ENCODE measurements around the gene SPRTN.
"Not testable (repeated sequence)": the region's sequence is repeated elsewhere in the genome, so short reads cannot be mapped to it uniquely, and the experiment has no call there.

SPRTN gene

GRCh38 chr1:231335663-231336602 lies 2.2 kb upstream of the SPRTN start:
- no peak for DNase-seq

- DNase-seq, result no peak
Measured at GRCh38 chr1:231337043-231337471, 1.0 kb upstream of the SPRTN start.

DNA sequence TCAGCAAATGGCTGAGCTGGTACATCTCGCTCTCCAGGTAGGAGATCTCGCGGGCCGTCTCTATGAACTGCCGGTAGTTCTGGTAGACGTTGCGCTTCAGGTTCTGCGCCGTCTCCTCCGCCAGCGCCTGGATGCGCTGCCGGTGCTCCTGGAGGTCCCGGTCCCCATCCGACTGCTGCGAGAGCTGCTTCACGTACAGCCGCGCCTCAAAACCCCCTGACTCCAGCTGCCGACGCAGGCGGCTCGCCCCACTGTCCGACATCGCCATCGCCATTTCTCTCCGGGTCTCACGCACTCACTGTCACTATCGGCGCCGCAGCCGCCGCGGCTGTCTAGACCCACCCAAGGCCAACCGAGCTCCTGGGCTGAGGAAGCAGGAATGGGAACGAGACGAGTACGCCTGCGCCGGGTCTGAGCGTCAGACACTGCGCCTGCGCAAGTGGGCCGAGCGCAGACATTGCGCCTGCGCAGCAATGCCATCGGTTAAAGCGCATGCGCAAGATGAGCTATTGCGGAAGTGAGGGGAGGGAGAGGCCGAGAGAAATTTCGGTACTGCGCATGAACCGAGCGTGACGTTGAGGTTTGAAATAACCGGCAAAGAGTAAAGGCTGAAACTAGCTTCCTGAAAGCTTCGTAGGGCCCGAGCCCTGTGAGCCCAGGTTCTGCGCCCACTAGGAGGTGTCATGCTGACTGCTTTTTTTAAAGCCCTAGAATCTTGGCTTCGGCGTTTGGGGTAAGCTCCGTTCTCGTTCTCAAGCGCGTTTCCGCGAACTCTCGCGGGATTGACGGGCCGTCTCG lies 422 bp upstream of the SPRTN start, which contains the start of gene EXOC8:
TSS of gene EXOC8 (minus strand) at position 381 of the 798 bp plus-strand sequence. CDS start at position 274, 107 bp downstream.
- peak; percentile 99 for DNase-seq

DNA sequence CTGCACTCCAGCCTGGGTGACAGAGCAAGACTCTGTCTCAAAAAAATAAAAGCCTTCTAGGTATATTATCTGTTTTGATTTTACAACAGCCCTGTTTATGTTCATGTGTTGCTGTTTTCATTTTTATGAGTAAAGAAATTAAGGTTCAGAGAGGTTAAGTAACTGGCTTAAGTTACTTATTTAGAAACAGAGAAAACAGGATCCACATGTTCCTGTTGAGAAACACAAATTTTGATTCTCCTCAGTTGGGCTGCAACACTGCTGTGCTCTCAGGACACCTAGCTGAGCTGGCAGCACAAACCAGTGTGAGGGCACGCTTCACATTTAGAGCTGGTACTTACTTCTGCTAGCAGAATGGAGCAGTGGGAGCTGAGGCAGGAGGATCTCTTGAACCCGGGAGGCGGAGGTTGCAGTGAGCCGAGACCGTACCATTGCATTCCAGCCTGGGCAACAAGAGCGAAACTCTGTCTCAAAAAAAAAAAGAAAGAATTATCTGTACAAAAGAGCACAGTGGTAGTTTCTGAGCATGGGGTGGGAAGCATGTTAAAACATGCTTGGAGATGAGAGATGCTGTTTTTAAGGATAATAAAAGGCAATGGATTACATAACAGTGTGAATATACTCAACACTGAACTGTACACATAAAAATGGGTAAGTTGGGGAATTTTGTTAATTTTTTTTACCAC lies 2.4 kb downstream of the SPRTN start:
- no peak for DNase-seq

DNA sequence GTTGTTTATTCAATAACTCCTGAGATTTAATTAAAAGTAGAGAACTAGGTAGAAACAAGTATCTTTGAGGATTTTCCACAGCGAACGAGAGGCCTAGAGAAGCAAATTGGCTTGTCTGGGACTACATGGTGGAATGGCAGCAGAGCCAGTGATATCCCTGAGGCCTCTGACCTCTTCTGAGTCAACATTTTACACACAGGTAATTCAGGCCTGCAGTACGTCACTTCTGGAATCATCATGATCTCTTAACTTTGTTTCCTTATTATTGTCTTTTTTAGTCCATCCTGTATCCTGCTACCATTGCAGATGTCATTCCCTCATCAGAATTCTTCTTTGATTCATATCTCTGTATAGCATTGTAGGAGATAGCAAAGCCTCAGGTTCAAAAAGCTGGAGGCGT lies 9.9 kb downstream of the SPRTN start:
- DNase-seq, result no peak

GRCh38 chr1:231348442-231348841 lies 10.3 kb downstream of the SPRTN start:
- no peak for DNase-seq

GRCh38 chr1:231348856-231349255 lies 10.8 kb downstream of the SPRTN start:
- DNase-seq, result not testable (repeated sequence)

GRCh38 chr1:231351816-231352215 lies 13.7 kb downstream of the SPRTN start:
- DNase-seq, result no peak

DNA sequence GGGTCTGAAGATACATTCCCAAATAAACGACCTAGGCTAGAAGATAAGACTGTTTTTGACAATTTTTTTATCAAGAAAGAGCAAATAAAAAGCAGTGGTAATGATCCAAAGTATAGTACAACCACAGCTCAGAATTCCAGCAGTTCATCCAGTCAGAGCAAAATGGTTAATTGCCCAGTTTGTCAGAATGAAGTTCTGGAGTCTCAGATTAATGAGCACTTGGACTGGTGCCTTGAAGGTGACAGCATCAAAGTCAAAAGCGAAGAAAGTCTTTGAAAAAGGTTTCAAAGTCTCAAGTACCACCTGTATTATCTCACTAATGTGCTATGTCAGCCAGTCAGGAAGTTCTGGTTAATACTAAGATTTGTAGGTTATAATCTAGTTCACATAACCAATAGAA lies 15.0 kb downstream of the SPRTN start:
- DNase-seq, result no peak

- no peak for DNase-seq
Measured at GRCh38 chr1:231354330-231355020, 16.4 kb downstream of the SPRTN start.

DNA sequence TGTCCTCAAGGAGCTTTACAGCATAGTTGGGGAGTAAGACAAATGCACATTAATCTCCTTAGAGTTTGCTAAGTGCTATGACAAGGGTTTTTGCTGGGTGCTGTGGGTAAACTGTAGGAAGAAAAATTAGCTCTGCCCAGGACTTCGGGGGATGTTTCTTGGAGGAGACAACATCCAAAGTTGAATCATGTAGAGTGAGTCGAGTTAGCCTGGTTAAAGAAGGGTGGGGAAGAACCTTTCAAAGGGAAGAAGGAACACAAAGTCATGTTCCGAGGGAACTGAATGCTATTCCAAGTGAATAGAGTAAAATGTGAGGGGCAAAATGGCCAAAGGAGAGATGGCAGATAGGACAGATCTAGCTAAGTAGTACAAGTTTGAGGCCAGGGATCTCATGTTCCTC lies 17.1 kb downstream of the SPRTN start:
- DNase-seq, result no peak

GRCh38 chr1:231357187-231357772 lies 19.2 kb downstream of the SPRTN start:
- DNase-seq, result no peak

DNA sequence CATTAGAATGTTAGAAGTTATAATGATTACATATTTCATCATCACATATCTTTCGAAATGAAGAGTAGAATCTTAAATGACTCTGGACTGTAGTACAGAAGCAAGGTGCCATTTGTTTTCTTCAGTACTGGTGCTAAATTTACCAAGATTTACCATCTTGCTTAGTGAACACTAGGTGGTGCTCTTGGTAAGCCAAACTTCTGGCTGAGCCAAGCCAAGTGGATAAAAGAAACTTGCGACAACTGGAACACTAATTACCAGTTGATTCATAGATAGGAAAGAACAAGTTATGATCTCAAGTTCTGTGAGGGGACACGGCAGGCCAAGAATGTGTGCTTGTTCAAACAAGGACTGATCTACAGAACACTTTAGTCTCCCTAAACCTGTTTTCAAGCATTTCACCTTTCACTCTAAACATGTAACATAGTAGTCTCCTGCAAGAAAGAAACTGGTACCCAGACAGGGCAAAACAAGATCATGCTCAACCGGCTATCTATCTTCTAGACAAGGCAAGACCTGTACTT lies 19.8 kb downstream of the SPRTN start:
- DNase-seq, result peak; percentile 50

- no peak for DNase-seq
Measured at GRCh38 chr1:231359113-231359512, 21.0 kb downstream of the SPRTN start.

DNA sequence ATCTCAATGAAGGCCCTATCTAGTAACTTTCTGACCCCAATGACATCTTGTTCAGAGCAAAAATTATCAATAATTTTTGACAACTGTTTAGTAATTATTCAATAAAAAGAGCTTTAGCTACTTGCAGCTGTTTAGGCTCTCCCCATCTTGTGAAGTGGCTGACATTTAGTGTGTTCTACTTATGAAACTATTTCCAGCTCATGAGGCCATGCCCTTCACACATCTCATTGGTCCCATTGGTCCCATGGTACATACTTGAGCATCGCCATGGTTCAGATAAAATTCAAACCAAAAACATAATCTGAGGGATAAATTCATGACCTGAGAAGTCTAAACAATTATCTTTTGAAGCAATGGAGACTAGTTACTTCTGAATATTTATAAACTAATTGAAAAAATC lies 24.2 kb downstream of the SPRTN start:
- no peak for DNase-seq

GRCh38 chr1:231363624-231364023 lies 25.5 kb downstream of the SPRTN start:
- no peak for DNase-seq

GRCh38 chr1:231364192-231364591 lies 26.1 kb downstream of the SPRTN start:
- DNase-seq, result no peak

- DNase-seq, result no peak
Measured at GRCh38 chr1:231369282-231369681, 31.2 kb downstream of the SPRTN start.

GRCh38 chr1:231372501-231372900 lies 34.4 kb downstream of the SPRTN start:
- no peak for DNase-seq

DNA sequence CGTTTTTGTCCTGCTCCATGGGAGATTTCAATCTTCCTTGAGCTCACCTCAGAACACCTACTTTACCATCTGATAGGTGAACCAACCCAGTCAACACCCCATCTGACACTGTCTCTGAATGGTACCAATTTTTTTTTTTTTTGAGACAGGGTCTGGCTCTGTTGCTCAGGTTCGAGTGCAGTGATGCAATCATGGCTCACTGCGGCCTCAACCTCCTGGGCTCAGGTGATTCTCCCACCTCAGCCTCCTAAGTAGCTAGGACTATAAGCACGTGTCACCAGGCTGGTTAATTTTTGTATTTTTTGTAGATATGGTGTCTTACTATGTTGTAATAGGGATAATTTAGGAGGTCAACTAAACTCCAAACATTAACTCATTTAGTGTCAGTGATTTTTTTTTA lies 36.3 kb downstream of the SPRTN start:
- DNase-seq, result no peak

DNA sequence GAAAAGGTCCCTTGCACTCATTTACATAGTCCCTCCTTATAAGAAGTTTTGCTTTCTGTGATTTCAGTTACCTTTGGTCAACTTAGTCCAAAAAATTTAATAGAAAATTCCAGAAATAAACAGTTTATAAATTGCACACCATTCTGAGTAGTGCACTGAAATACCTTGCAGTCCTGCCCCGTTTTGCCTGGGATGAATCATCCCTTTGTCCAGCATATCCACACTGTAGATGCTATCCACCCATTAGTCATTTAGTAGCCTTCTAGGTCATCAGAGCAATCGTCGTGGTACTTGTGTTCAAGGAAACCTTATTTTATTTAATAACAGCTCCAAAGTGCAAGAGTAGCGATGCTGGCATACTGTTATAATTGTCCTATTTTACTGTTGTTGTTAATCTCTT lies 38.0 kb downstream of the SPRTN start:
- DNase-seq, result no peak

Data from right kidney (tissue), 1 donor.